ENCODE results near the gene ZBTB16. TPM values are rescaled to one million over a fixed set of nuclear protein-coding genes. Genes with fewer than 3 reads are reported as not detected.

The ZBTB16 gene
- total and polyA plus RNA-seq, 2 of the 4 experiments (the other 2 are of a cell fraction), result not detected

DNA sequence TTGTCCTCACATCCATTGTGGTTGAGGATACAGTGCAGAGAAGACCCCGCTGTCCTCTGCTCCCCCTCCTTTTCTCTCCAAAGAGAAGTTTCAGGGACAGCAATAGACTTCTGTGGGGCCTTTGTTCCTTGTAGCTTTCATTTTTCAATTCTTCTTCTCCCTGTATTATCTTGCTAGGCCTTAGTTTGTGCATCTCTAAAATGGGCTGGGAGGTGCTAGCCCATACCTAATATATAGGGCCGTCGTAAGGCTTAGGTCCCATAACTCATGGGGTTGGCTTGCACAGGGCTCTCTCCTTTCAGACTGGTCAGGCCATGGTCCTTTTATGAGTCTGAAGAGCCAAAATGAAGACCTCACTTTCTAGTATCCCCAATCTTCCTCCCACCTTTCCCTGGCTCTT lies 33.0 kb downstream of the ZBTB16 start (continued):
- TF ChIP-seq MXI1 (IDR thresholded peaks at IDR 0.05; ENCODE audit: borderline replicate concordance, low read depth, low read length), result no peak
- no peak for TF ChIP-seq RFX5 (IDR thresholded peaks at IDR 0.05; ENCODE audit: low read depth, low read length)
- no peak for TF ChIP-seq SMC3 (IDR thresholded peaks at IDR 0.05; ENCODE audit: low read depth, low read length)

DNA sequence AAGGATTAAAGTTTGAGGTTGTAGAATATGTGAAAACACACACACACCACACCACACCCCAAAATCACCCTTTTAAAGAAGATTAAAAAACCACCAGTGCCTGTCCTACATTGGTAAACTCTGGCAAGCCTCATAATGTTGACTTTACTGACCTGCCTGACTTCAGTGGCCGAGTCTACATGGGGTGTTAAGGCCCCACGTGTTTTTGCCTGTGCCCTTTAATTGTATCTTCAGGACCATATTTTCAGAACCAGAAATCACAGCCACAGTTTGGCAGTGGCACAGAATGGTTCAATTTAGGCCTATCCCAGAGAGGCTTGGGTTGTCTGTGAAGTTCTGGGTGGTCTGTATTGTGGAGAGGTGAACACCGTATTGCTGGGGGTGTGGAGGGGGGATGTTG lies 33.4 kb downstream of the ZBTB16 start:
- H3K4me1 ChIP-seq (ENCODE audit: control insufficient read depth, insufficient read depth, low read length), result no peaks in the 10 kb centered on the region
- no peak overlapping the region for H3K18ac ChIP-seq (ENCODE audit: low read depth, low read length)
- no peak overlapping the region for H2BK120ac ChIP-seq (ENCODE audit: low read depth, low read length)
- H3K56ac ChIP-seq (ENCODE audit: extremely low read depth, insufficient read depth, low read length), result no peak overlapping the region
- dilution Hi-C loops (cut with HindIII; ENCODE audit: low sequenced_read_pairs, unreplicated experiment), result no loop called here
- intact Hi-C loops (cut with micrococcal nuclease), result no loop called here
- H2BK20ac ChIP-seq (ENCODE audit: low read depth, low read length), result no peak overlapping the region
- peaks cover 6% of the 10 kb centered on the region; the same call in 1 of the 2 replicates for H3K27me3 ChIP-seq (ENCODE audit: control insufficient read depth, insufficient read depth, low read length)
- CTCF ChIA-PET, result no interaction called here
- H3K9ac ChIP-seq (ENCODE audit: low read depth, low read length), result no peak overlapping the region
- H2BK15ac ChIP-seq (ENCODE audit: low read depth, low read length), result no peak overlapping the region
- no peaks in the 10 kb centered on the region for H4K20me1 ChIP-seq (ENCODE audit: insufficient read depth, low read length)
- no peak overlapping the region for H3K27ac ChIP-seq (ENCODE audit: insufficient read depth, low read length)
- ATAC-seq (ENCODE audit: low read depth), result no peak
- no peak overlapping the region for H2AK9ac ChIP-seq (replicated peaks; ENCODE audit: low read depth, low read length, poor library complexity)
- H3K9me1 ChIP-seq (ENCODE audit: insufficient read depth, low read length), result no peaks in the 10 kb centered on the region
- H3K23ac ChIP-seq (ENCODE audit: low read depth, low read length), result no peak overlapping the region
- H2AK5ac ChIP-seq (ENCODE audit: low read depth, low read length), result no peak overlapping the region
- no peak overlapping the region for H3K14ac ChIP-seq (replicated peaks; ENCODE audit: low read depth, low read length)
- H3K36me3 ChIP-seq (ENCODE audit: control insufficient read depth, insufficient read depth, low read length), result no peaks in the 10 kb centered on the region
- H2BK5ac ChIP-seq (ENCODE audit: low read depth, low read length, poor library complexity, severe bottlenecking), result no peak overlapping the region
- no peaks in the 10 kb centered on the region for H3K9me3 ChIP-seq (ENCODE audit: control insufficient read depth, insufficient read depth, low read length)
- POLR2A ChIA-PET (ENCODE audit: unreplicated experiment), result no interaction called here
- no peaks in the 10 kb centered on the region for H3K79me1 ChIP-seq (ENCODE audit: low read depth in 1 of 2, low read length in 2 of 2)
- no peak overlapping the region for H3K4me2 ChIP-seq (ENCODE audit: low read depth, low read length)
- no peak for TF ChIP-seq SMC3 (IDR thresholded peaks at IDR 0.05; ENCODE audit: low read depth, low read length)
- no peak for TF ChIP-seq RFX5 (IDR thresholded peaks at IDR 0.05; ENCODE audit: low read depth, low read length)
- no peak for TF ChIP-seq RAD21 (IDR thresholded peaks at IDR 0.05; ENCODE audit: low read length)
- TF ChIP-seq POLR2A (IDR thresholded peaks at IDR 0.05; ENCODE audit: low read depth, low read length), result no peak
- TF ChIP-seq RCOR1 (IDR thresholded peaks at IDR 0.05; ENCODE audit: insufficient replicate concordance, low read length), result no peak
- TF ChIP-seq CEBPB (IDR thresholded peaks at IDR 0.05; ENCODE audit: low read depth, low read length), result no peak
- TF ChIP-seq, protein P1, sequence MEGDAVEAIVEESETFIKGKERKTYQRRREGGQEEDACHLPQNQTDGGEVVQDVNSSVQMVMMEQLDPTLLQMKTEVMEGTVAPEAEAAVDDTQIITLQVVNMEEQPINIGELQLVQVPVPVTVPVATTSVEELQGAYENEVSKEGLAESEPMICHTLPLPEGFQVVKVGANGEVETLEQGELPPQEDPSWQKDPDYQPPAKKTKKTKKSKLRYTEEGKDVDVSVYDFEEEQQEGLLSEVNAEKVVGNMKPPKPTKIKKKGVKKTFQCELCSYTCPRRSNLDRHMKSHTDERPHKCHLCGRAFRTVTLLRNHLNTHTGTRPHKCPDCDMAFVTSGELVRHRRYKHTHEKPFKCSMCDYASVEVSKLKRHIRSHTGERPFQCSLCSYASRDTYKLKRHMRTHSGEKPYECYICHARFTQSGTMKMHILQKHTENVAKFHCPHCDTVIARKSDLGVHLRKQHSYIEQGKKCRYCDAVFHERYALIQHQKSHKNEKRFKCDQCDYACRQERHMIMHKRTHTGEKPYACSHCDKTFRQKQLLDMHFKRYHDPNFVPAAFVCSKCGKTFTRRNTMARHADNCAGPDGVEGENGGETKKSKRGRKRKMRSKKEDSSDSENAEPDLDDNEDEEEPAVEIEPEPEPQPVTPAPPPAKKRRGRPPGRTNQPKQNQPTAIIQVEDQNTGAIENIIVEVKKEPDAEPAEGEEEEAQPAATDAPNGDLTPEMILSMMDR (conservative IDR thresholded peaks at IDR 0.05; ENCODE audit: low read depth, low read length), result no peak
- no peak for TF ChIP-seq MAZ (IDR thresholded peaks at IDR 0.05; ENCODE audit: borderline replicate concordance, low read depth, low read length)
- TF ChIP-seq CHD1 (IDR thresholded peaks at IDR 0.05; ENCODE audit: low read depth, low read length), result no peak
- no peak for TF ChIP-seq BHLHE40 (IDR thresholded peaks at IDR 0.05; ENCODE audit: low read depth, low read length)
- TF ChIP-seq FOS (IDR thresholded peaks at IDR 0.05; ENCODE audit: low read depth, low read length), result no peak
- no peak overlapping the region for H4K91ac ChIP-seq (ENCODE audit: insufficient read depth, low read depth, low read length)
- no TSS peak for BruUV-seq (replicated peaks)
- 25% methylated on average over 1 of the region's 3 CpGs; no CpG with 5 or more reads in 1 of the 2 experiments for WGBS, 2 experiments (ENCODE audit: extremely low coverage in 2 of 2, insufficient read length in 1 of 2)
- H3K4me3 ChIP-seq (ENCODE audit: insufficient read depth, low read depth, low read length), result no peak overlapping the region
- in situ Hi-C loops (cut with MboI; ENCODE audit: low sequenced_read_pairs), result no loop called here
- H4K8ac ChIP-seq (ENCODE audit: low read depth in 2 of 2, low read length in 2 of 2), result no peak overlapping the region
- DNase-seq, result no peak
- no peak overlapping the region for H2AFZ ChIP-seq (replicated peaks; ENCODE audit: low read length, poor library complexity)
- H4K5ac ChIP-seq (ENCODE audit: low read depth, low read length), result no peak overlapping the region
- no peak overlapping the region for H3K4ac ChIP-seq (ENCODE audit: low read depth, low read length)

Measured in IMR-90 (cell line).